T47D (cell line): Measurements from ENCODE around the gene NRARP.

Source experiments
- DNase-seq, 2 experiments: peaks; one replicate each; pipeline versions ENCODE4 v3.0.0 to v3.0.0-alpha.2; 2011 to 2012; ENCODE audit warnings: low read depth in 1 of 2, low spot score in 1 of 2
- JUND ChIP-seq: IDR thresholded peaks from 2 replicates; pipeline ENCODE4 v1.6.1; 2012; ENCODE audit warnings: low read depth
- in situ Hi-C: cut with HindIII; loops from 2 replicates; pipeline ENCODE4 v1.10.0; 2016; ENCODE audit warnings: low sequenced_read_pairs, low pct_unique_long_range_greater_than_20kb

Gene NRARP

DNA sequence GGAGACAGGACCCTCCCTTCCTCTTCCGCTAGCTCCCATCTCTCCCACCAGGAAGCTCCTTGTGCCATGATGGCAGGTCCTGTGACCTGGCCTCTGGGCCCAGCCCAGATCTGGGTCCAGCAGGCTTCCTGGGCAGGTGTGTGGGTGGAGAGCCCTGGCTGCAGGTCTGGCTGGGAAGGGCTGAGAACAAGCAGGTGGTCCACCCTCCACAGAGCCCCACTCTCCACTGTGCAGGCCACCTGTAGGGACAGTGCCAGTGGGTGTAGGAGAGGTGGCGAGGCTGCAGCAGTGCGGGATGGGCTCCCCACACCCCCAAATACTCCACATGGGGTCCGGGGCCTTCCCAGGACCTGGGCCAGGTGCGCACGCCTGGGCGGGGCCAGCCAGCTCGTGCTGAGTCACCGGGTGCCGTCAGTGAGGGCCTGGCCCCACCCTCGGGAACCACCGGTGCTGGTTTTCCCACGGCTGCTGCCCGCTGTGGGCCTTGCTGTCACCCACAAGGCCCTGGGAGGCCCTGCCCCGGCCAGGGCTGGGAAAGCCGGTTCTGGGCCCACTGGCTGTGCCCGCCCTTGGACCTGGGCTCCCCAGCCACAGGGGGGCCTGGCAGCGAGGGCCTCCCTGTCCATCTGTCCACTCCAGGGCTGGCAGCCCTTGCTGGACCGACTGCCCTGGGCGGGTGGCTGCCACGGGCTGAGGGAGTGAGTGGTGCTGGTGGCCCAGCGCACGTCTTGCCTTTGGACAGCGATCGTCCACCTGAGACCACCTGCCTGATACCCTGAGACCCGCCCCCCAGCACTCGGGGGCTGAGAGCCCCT is 9.3 kb upstream of the NRARP start:
- TF ChIP-seq JUND = no peak
- in situ Hi-C loops = no loop called here
- DNase-seq = peak; percentile 94 to 97

DNA sequence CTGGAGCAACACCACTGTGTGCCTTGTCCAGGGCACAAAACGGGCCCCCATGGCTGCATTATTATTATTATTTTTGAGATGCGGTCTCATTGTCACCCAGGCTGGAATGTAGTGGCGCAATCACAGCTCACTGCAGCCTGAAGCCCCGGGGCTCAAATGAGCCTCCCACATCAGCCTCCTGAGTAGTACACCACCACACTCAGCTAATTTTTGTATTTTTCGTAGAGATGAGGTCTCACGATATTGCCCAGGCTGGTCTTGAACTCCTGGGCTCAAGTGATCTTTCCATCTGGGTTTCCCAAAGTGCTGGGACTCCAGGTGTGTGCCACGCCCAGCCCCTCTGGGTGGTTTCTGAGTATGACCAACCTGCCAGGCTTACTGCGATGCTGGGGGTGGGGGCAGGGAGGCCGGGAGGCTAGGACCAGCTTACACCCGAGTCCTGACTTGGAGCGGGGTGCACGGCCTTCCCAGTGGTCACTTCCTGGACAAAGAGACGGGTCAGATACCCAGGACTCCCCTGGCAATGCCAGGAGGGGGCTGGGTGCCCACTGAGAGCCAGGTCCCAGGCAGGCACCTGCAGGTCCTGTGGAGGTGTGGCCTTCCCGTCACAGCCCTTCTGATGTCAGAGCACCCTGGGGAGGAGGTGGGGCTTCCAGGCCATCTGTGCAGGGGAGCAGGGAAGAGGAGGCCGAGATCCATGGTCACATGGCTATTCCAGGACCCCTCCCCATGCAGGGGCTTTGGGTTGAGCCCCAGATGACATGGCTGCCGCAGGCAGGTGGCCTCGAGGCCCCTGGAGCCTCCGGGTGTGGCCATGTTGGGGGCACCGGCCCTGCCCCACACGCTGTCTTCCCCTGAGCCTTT is 8.3 kb upstream of the NRARP start:
- DNase-seq = peak; percentile 84 to 90
- in situ Hi-C loops = no loop called here
- TF ChIP-seq JUND = no peak

DNA sequence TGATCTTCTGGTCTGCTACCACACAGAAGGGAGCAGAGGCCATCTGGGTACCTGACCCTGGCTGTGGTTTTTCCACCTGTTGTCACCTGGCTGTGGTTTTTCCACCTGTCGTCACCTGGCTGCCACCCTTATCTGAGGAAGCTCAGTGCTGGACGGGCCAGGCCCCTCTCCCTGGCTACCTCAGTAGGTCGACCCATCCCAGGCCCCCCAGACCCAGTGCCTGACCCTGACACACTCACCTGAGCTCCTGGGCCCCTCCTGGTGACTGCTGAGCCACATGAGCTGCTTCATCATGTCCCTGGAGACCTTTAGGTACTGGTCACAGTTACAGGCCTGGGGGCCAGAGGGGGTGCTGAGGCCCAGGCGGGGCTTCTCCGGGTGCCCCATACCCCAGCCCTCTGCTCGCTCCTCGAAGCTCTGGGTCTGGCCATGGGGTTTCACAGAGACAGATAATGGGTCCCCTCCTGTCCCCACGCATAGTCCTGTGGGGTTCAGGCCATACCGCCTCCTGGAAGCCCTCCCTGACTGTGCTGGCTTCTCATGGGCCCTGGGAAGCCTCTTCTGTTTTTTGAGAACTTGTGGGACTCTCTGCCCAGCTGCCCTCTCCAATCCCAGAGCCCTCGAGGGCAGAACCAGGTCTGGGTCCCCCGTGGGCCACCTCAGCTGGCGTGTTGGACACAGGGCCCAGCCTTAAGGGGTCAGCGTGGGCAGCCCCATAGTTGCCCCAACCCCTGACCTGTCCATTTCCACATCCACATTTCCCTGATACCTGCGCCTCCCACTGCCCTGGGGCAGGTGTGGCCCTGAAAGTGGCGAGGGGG is 7.5 kb upstream of the NRARP start:
- in situ Hi-C loops = no loop called here
- TF ChIP-seq JUND = no peak
- DNase-seq = peak in 1 of 2 experiments; percentile 27

DNA sequence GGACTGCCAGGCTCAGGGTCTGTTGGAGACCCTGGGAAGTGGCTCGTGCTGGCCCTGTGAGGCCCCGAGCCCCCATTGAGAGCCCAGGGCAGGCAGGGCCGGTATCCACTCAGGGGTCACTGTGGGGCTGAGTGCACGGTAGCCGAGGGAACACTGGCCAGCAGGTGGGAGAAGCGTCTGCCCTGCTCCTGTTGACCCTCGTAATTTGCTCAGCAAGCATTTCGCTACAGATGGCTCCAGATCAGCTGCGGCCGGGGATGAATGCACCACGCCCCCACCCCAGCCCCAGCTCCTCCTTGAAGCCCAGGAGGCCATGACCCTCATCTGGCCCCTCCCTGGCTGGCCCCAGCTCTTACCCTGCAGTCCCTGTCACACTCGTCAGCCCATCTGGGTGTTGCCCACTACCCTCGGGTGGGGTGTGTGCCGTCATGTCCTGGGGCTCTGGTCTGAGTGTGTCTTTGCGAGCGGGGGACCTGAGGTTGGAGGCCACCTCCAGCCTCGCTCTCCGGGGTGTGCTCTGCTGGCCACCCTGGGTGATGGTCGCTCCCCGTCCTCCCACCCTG is 6.1 kb upstream of the NRARP start:
- in situ Hi-C loops = no loop called here
- no peak for TF ChIP-seq JUND
- no peak for DNase-seq

DNA sequence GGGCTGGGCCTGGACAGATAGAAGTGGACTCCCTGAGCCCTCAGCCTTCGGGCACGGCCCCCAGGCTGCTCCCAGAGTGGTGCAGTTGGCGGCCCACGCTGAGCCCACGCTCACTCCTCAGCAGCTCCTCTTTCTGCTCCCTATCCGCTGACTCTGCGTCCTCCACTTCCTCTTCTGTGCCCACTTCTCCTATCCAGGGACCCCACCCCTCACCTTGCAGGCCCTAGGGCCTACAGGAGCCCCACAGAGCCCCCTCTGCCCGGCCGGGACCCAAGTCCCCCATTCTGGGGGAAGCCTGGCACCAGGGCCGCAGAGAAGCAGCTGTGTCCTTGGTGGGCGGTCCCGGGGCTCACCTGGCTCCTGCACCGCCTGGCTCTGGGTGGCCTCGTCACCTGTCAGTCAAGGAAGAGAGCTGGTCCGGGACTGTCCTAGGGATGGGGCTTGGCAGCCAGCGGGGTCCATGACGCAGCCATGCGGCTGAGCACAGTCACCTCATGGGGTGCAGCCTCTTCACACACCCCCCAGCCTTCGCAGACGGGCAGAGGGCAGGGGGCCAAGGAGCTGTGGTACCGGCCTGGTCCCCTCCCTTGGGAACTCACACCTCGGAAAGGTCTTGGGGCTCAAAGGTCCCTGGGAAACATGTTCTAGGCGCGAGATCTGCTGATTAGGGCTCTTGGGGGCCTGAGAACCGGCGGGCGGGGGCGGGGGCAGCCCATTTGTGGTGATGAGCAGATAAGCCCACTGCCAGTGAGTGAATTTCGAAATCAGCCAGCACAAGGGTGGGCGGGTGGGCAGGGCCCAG is 5.4 kb upstream of the NRARP start:
- no peak for DNase-seq
- no peak for TF ChIP-seq JUND
- in situ Hi-C loops = no loop called here

DNA sequence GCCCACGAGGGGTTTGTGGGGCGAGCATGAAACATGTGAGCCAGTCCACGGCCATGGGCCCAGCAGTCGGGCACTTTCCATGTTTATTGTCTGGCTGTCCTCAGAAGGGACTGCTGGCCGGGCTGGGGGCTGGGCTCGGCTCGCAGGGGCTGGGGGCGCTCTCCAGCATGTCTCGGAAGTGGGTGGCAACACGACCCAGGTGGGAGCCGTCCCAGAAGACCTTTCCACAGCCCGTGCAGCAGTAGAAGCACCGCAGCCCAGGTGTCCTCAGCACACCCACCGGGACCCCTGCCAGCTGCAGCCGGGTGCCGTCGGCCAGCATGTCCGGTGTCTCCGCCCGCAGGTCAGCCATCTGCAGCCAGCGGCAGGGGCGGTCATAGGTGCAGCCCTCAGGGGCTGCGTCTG is 4.8 kb upstream of the NRARP start:
- TF ChIP-seq JUND = no peak
- DNase-seq = no peak

DNA sequence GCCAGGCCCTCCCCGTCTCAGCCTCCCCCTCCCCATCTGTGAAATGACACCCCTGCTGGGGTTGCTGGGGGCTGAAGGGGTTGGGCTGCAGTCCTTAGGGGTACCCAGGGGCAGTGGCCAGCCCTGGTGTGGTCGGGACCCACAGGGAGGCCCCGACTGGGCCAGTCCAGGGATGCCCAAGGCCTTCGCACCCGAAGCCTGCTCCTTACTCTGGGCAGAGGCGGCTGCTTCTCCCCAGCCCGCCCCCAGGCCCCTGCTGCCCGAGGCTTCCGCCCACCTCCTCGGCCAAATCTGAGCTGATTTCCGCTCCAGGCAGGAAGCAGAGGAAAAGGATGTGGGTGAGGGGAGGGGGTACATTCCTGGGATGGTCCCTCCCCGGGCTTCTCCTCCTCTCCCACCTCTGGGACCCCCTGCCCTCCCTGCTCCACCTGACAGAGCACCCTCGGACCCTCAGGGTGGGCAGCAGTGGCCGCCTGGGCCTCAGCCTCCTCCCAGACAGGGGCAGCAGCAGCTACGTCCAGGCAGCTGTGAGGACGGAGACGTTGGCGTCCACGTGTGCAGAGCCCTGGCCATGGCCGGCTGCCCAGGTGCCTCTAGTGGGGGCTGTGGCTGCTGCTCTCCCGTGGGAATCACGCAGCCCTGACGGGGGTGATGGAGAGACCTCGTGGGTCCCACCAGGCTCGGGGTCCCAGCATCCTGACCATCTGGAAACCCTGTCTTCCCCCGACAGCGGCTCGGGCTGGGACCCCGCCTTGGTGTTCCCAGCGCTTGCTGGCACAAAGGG is 4.2 kb upstream of the NRARP start:
- in situ Hi-C loops = no loop called here
- no peak for DNase-seq
- no peak for TF ChIP-seq JUND

More for the DNA sequence above, 4.8 kb upstream of the NRARP start:
- in situ Hi-C loops = no loop called here

DNA sequence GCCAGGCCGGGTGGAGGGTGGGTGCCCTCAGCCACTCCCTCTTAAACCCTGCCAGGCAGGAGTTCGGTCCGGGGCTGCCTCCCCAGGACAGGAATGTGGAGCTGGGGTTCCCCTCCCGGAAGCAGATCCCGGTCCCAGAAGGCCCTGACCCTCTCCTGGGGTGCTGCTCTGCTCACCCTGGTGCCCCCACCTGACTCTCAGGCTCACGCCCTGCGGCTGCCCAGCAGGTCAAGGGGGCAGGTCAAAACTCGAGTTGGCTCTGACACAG is 3.7 kb upstream of the NRARP start:
- in situ Hi-C loops = no loop called here
- no peak for DNase-seq

DNA sequence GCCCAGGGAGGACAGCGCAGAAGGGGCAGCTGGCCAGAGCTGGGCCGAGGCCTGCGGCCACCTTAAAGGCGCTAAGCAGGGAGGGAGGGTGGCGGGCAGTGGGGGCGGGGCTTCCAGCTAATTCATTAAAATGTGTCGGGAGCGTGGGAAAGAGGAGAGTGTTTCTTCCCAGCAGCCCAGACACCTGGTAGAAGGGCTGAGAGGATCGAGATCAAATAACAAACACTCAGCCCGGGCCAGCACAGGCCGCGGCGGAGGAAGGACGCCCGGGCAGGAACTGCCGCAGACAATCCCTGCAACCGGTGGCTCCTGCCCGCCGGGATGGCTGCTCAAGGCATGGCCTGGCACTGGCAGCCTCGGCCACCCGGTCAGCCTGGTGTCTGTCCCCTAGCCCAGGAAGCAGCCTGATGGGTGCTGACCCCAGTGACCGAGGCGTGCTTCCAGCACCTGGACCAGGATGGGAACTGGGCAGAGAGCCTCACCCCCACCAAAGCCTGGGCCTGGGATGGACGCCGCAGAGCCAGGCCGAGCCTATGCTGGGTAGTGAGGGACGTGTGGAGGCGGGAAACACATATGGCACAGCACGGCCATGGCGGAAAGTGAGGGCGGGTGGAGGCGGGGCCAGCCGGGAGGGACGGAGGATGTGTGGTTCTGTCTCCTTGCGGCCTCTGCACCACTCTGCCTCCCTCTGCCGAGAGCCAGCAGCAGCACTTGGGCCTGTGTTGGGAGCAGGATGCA is 3.2 kb upstream of the NRARP start:
- no peak for TF ChIP-seq JUND
- in situ Hi-C loops = no loop called here
- DNase-seq = peak in 1 of 2 experiments; percentile 56

More for the DNA sequence above, 3.7 kb upstream of the NRARP start:
- no peak for TF ChIP-seq JUND

DNA sequence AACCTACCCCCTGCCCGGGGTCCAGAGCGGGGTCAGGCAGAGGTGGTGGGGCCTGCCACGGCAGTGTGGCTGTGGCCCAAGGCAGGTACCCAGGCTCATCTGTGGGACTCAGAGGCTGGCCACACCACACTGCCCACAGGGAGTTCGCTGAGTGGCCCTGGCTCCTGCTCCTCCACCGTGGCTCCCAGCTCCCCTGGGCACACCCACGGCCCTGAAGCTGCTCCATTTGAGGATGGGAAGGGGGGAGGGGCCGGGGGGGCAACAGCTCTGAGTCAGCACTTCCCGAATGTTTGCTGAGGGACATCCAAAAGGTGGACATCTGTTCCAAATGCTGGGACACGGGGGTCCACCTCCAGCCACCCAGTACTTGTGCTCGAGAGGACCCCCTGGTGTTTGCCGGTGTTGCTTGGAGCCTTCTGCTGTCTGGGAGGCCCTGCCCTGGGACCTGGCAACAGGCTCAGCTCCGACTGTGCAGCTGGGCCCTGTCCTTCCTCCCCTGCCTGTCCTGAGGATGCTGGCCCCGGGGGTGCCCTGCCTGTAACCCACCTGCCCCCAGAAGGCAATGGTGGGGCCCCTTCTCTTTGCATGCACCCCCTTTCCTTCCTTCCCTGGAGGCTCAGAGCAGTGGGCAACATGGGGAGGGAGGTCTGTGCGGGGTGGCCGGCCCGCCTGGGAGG is 2.5 kb upstream of the NRARP start:
- no peak for DNase-seq
- TF ChIP-seq JUND = no peak
- in situ Hi-C loops = no loop called here
